C4-2B (cell line): ENCODE measurements around the gene NCF2.
A peak's percentile ranks its signal among the peaks of the same experiment; 100 is the strongest.

Source experiments
- ZFX ChIP-seq: fragments of 450-650 bp; IDR thresholded peaks from 2 replicates; pipeline ENCODE4 v1.6.1; 2017
- TF ChIP-seq, protein P1 (sequence below): fragments of 450-650 bp; conservative IDR thresholded peaks from 2 replicates; pipeline ENCODE4 v1.5.1; 2017; ENCODE audit warnings: mild to moderate bottlenecking

DNA sequence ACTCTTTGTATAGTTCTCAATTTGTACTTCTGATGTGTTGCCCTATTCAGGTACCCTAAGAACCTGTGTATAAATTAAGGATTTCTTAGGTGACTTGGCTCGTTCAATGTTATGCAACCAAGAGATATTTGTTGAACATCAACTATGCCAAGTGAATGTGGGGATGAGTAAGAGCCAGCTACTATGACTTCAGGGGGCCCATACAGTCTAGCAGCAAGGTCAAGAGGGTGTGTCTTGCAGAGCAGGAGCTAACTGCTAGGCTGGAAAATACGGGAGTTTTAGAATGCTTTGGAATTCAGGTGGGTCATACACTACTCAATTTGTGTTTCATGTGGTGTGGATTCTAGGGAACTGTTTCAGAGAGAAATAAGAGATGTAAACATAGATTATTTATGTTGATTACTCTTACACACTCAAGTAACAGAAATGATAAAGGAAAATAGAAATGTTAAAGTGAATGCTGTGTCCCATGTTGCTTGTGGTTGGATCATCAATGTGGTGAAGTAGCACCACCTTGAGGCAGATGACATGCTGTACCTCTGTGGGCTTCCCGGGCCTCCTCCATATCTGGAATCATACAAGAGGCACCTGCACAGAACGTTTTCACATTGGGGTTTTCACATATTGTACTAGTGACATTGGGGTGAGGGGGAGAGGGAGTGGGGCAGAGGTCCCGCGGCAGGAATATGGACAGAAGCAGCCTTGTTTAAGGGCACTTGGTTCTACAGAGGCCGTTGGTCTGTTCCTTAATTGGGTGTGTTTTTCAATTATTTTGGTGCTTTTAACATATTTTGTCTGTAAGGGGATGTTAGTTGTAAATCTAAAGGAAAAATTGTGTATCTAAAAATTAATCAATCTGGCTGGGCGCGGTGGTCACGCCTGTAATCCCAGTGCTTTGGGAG is 32.9 kb upstream of the NCF2 start:
- TF ChIP-seq, protein P1, sequence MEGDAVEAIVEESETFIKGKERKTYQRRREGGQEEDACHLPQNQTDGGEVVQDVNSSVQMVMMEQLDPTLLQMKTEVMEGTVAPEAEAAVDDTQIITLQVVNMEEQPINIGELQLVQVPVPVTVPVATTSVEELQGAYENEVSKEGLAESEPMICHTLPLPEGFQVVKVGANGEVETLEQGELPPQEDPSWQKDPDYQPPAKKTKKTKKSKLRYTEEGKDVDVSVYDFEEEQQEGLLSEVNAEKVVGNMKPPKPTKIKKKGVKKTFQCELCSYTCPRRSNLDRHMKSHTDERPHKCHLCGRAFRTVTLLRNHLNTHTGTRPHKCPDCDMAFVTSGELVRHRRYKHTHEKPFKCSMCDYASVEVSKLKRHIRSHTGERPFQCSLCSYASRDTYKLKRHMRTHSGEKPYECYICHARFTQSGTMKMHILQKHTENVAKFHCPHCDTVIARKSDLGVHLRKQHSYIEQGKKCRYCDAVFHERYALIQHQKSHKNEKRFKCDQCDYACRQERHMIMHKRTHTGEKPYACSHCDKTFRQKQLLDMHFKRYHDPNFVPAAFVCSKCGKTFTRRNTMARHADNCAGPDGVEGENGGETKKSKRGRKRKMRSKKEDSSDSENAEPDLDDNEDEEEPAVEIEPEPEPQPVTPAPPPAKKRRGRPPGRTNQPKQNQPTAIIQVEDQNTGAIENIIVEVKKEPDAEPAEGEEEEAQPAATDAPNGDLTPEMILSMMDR: peak; percentile 83
- no peak for TF ChIP-seq ZFX
